ENCODE measurements around the gene F12.
A peak's percentile ranks its signal among the peaks of the same experiment; 100 is the strongest.

F12 gene

GRCh38 chr5:177409043-177409801 lies at the start of gene F12:
TSS of gene F12 (minus strand) at chr5:177409564. CDS start at chr5:177409527, 37 bp downstream.
- DNase-seq = no peak

GRCh38 chr5:177458912-177459350 lies 49.6 kb upstream of the F12 start:
- no peak for DNase-seq

- DNase-seq = no peak
Observed at GRCh38 chr5:177457852-177458681, 48.7 kb upstream of the F12 start.

- peak; percentile 86 for DNase-seq
Observed at GRCh38 chr5:177456976-177457851, 47.9 kb upstream of the F12 start.

- no peak for DNase-seq
Observed at GRCh38 chr5:177456591-177456964, 47.2 kb upstream of the F12 start.

- peak; percentile 70 for DNase-seq
Observed at GRCh38 chr5:177455661-177456590, 46.6 kb upstream of the F12 start.

- peak; percentile 44 for DNase-seq
Observed at GRCh38 chr5:177455036-177455660, 45.8 kb upstream of the F12 start.

GRCh38 chr5:177454397-177455035 lies 45.2 kb upstream of the F12 start:
- peak; percentile 56 for DNase-seq

GRCh38 chr5:177453852-177454396 lies 44.6 kb upstream of the F12 start:
- no peak for DNase-seq

GRCh38 chr5:177452688-177453638 lies 43.6 kb upstream of the F12 start:
- peak; percentile 11 for DNase-seq

GRCh38 chr5:177450667-177451424 lies 41.5 kb upstream of the F12 start:
- no peak for DNase-seq

GRCh38 chr5:177449140-177450061 lies 40.0 kb upstream of the F12 start:
- no peak for DNase-seq

- DNase-seq = no peak
Observed at GRCh38 chr5:177448244-177448950, 39.0 kb upstream of the F12 start.

GRCh38 chr5:177447611-177448243 lies 38.4 kb upstream of the F12 start:
- DNase-seq = peak; percentile 15

- peak; percentile 37 for DNase-seq
Observed at GRCh38 chr5:177447066-177447610, 37.8 kb upstream of the F12 start.
